ENCODE results near the gene CYTH2.

DNA sequence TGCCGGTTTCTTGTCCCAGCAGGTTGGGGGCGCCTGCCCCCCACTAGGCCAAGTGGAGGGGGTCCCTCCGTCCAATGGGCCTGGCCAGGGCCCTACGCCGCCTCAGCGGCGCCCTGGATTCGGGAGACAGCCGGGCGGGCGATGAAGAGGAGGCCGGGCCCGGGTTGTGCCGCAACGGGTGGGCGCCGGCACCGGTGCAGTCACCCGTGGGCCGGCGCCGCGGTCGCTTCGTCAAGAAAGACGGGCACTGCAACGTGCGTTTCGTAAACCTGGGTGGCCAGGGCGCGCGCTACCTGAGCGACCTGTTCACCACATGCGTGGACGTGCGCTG lies 7.6 kb upstream of the CYTH2 start:
- TF ChIP-seq CTCF (IDR thresholded peaks at IDR 0.05; ENCODE audit: low read depth, low read length) (no peak), POLR2A (IDR thresholded peaks at IDR 0.05; ENCODE audit: extremely low read depth, insufficient read length) (no peak), MAX (IDR thresholded peaks at IDR 0.05; ENCODE audit: low read depth, low read length) (no peak), MYC (IDR thresholded peaks at IDR 0.05; ENCODE audit: low read depth, low read length) (no peak)
